ENCODE results near the gene CD96. TPM values are rescaled to one million over a fixed set of nuclear protein-coding genes. Genes with fewer than 3 reads are reported as not detected.

Gene CD96
- total and polyA plus RNA-seq, 2 donors (not counting 1 experiment from before 2014, with no cell fraction given), result 0.10 TPM; not detected in 1

- Histone ChIP-seq H3K9me3 (ENCODE audit: control insufficient read depth, insufficient read depth, low read depth, low read length) (no peaks in the 10 kb centered on the region), H3K27ac (ENCODE audit: insufficient read depth, low read length) (no peak overlapping the region), H4K20me1 (ENCODE audit: control insufficient read depth, extremely low read depth, insufficient read depth, low read length) (no peaks in the 10 kb centered on the region), H3K4me3 (replicated peaks in 1 of 4; ENCODE audit: control extremely low read depth in 1 of 4, insufficient read depth in 1 of 4, low read depth in 3 of 4, low read length in 4 of 4) (no peak overlapping the region), H3K27me3 (ENCODE audit: control insufficient read depth, insufficient read depth, low read length) (no peaks in the 10 kb centered on the region), H3K36me3 (ENCODE audit: control insufficient read depth, insufficient read depth, low read length) (no peaks in the 10 kb centered on the region), H3K4me1 (ENCODE audit: control insufficient read depth, extremely low read depth, insufficient read depth, low read length) (no peaks in the 10 kb centered on the region), H2AFZ (ENCODE audit: low read length) (no peak overlapping the region), H3K79me2 (ENCODE audit: control insufficient read depth, insufficient read depth, low read length) (no peaks in the 10 kb centered on the region), H3K4me2 (ENCODE audit: extremely low read depth, insufficient read depth, low read length) (no peak overlapping the region), H3K9ac (ENCODE audit: insufficient read depth, low read length) (no peak overlapping the region)
- no peak for DNase-seq (ENCODE audit: low read depth in 2 of 2)
- no peak for TF ChIP-seq CTCF (conservative IDR thresholded peaks at IDR 0.05 in 1 of 2, IDR thresholded peaks at IDR 0.05 in 1 of 2; ENCODE audit: low read depth in 1 of 2, low read length in 2 of 2)
- no peak for TF ChIP-seq EZH2 (IDR thresholded peaks at IDR 0.05; ENCODE audit: low read length, missing control alignments)
Observed at GRCh38 chr3:111613294-111613693, 71.3 kb downstream of the CD96 start.

GRCh38 chr3:111615880-111616279 lies 73.9 kb downstream of the CD96 start:
- Histone ChIP-seq H3K4me2 (ENCODE audit: extremely low read depth, insufficient read depth, low read length) (no peak overlapping the region), H3K27me3 (ENCODE audit: control insufficient read depth, insufficient read depth, low read length) (no peaks in the 10 kb centered on the region), H3K36me3 (ENCODE audit: control insufficient read depth, insufficient read depth, low read length) (no peaks in the 10 kb centered on the region), H4K20me1 (ENCODE audit: control insufficient read depth, extremely low read depth, insufficient read depth, low read length) (no peaks in the 10 kb centered on the region), H3K9me3 (ENCODE audit: control insufficient read depth, insufficient read depth, low read depth, low read length) (no peaks in the 10 kb centered on the region), H3K9ac (ENCODE audit: insufficient read depth, low read length) (no peak overlapping the region), H3K79me2 (ENCODE audit: control insufficient read depth, insufficient read depth, low read length) (no peaks in the 10 kb centered on the region), H3K4me3 (replicated peaks in 1 of 4; ENCODE audit: control extremely low read depth in 1 of 4, insufficient read depth in 1 of 4, low read depth in 3 of 4, low read length in 4 of 4) (no peak overlapping the region), H3K27ac (ENCODE audit: insufficient read depth, low read length) (no peak overlapping the region), H2AFZ (ENCODE audit: low read length) (no peak overlapping the region), H3K4me1 (ENCODE audit: control insufficient read depth, extremely low read depth, insufficient read depth, low read length) (no peaks in the 10 kb centered on the region)
- DNase-seq (ENCODE audit: low read depth in 2 of 2), result no peak
- TF ChIP-seq EZH2 (IDR thresholded peaks at IDR 0.05; ENCODE audit: low read length, missing control alignments) (no peak), CTCF (conservative IDR thresholded peaks at IDR 0.05 in 1 of 2, IDR thresholded peaks at IDR 0.05 in 1 of 2; ENCODE audit: low read depth in 1 of 2, low read length in 2 of 2) (no peak)

GRCh38 chr3:111616417-111617105 lies 74.6 kb downstream of the CD96 start:
- H3K4me2 ChIP-seq (ENCODE audit: extremely low read depth, insufficient read depth, low read length), result no peak overlapping the region
- no peaks in the 10 kb centered on the region for H3K79me2 ChIP-seq (ENCODE audit: control insufficient read depth, insufficient read depth, low read length)
- no peaks in the 10 kb centered on the region for H3K4me1 ChIP-seq (ENCODE audit: control insufficient read depth, extremely low read depth, insufficient read depth, low read length)
- no peaks in the 10 kb centered on the region for H3K27me3 ChIP-seq (ENCODE audit: control insufficient read depth, insufficient read depth, low read length)
- H3K27ac ChIP-seq (ENCODE audit: insufficient read depth, low read length), result no peak overlapping the region
- no peak overlapping the region for H3K4me3 ChIP-seq (replicated peaks in 1 of 4; ENCODE audit: control extremely low read depth in 1 of 4, insufficient read depth in 1 of 4, low read depth in 3 of 4, low read length in 4 of 4)
- no peaks in the 10 kb centered on the region for H4K20me1 ChIP-seq (ENCODE audit: control insufficient read depth, extremely low read depth, insufficient read depth, low read length)
- TF ChIP-seq CTCF (conservative IDR thresholded peaks at IDR 0.05 in 1 of 2, IDR thresholded peaks at IDR 0.05 in 1 of 2; ENCODE audit: low read depth in 1 of 2, low read length in 2 of 2) (no peak), EZH2 (IDR thresholded peaks at IDR 0.05; ENCODE audit: low read length, missing control alignments) (no peak)
- H3K9me3 ChIP-seq (ENCODE audit: control insufficient read depth, insufficient read depth, low read depth, low read length), result no peaks in the 10 kb centered on the region
- DNase-seq (ENCODE audit: low read depth in 2 of 2), result no peak
- no peak overlapping the region for H3K9ac ChIP-seq (ENCODE audit: insufficient read depth, low read length)
- no peak overlapping the region for H2AFZ ChIP-seq (ENCODE audit: low read length)
- H3K36me3 ChIP-seq (ENCODE audit: control insufficient read depth, insufficient read depth, low read length), result no peaks in the 10 kb centered on the region
